Measurements from ENCODE around the gene NELL2.
A peak's percentile ranks its signal among the peaks of the same experiment; 100 is the strongest.
"Not testable (repeated sequence)": the region's sequence is repeated elsewhere in the genome, so short reads cannot be mapped to it uniquely, and the experiment has no call there.

The NELL2 gene

DNA sequence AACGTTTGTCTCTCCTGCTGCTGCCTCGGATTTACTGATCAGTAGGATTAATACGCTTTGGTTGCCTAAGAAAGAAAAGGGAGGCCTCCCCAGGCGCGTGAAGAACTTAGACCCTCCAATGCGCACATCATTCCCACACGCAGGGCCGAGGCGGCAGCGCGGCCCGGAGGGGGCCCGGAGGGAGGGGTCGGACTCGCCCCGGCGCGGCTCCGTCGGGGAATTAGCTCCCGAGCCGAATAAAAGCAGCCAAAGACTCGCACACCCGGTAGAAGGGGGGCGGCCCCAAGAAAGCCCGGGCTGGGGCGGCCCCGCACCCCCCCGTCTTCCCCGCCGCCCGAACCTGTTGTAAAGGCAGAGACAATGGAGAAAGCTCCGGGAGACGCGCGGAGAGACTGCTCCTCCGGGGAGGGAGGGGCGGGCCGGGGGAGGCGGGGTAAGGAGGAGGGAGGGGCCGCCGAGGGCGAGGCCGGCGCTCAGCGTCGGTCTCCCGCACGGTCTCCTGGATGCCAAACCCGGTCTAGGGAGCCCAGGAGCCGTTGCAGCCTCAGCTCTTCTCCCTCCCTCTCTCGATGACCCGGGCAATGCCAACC lies at the start of gene NELL2:
Gene NELL2, minus strand, starts transcription at position 362 of the 590 bp plus-strand sequence. CDS start 446 bp downstream, outside the sequence.
- DNase-seq = peak; percentile 76

DNA sequence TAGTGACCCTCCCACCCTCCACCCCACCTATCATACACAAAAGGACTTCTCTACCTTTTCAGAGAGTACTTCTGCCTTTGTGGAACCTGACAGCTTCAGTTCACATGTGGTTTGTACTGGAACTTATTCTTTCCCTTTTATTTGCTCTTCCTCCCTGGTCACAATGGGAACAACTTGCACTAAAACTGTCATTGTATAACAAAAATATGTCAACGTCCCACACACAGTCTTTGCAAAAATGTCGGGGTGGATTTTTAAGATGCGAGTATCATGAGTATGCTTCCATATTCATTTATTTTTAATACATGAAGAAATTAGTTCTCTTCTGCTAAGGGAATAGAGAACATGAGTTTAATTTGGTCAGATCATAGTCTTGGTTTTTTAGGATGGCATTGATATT lies 45.6 kb upstream of the NELL2 start:
- no peak for DNase-seq

DNA sequence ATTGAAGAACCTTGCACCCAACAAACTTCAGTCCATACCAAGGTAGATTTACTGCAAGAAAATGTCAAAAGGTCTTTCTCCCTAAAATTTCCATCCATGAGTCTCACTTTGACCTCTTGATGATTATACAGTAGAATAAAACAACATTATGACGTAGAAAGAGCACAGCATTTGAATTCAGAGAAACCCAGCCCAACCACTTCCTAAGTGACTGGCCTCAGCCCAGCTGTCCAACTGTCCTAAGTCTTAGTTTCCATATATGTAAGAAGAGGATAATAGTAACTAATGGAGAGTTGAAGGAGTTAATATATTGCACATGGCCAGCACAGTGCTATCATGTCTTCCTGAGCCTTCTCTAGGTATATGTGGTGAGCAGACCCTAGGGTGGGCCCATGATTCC lies 41.0 kb upstream of the NELL2 start:
- DNase-seq = no peak

DNA sequence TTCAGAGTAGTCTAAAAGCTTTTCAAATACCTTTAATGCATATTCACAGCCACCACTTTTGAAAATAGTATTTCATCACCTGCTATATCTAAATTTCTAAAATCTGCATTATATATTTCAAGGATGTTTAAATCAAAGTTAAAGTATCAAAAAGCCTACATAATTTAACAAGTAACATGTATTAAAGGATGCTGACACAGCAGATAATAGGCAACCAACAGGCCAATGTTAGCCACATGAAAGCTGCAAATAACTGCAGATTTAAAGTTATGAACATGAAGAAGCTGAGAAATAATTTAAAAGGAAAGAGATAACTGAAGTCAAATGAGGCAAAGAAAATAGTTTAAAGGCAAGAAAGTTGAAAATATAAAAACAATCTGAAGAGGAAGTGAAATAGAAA lies 39.8 kb upstream of the NELL2 start:
- DNase-seq = no peak

- DNase-seq = no peak
These were observed 28.2 kb upstream of the NELL2 start for GRCh38 chr12:44904321-44904720.

DNA sequence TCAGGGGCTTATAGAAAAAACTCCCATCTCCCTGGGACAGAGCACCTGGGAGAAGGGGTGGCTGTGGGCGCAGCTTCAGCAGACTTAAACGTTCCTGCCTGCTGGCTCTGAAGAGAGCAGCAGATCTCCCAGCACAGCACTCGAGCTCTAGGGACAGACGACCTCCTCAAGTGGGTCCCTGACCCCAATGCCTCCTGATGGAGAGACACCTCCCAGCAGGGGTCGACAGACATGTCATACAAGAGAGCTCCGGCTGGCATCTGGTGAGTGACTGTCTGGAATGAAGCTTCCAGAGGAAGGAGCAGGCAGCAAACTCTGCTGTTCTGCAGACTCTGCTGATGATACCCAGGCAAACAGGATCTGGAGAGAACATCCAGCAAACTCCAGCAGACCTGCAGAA lies 22.0 kb upstream of the NELL2 start:
- not testable (repeated sequence) for DNase-seq

DNA sequence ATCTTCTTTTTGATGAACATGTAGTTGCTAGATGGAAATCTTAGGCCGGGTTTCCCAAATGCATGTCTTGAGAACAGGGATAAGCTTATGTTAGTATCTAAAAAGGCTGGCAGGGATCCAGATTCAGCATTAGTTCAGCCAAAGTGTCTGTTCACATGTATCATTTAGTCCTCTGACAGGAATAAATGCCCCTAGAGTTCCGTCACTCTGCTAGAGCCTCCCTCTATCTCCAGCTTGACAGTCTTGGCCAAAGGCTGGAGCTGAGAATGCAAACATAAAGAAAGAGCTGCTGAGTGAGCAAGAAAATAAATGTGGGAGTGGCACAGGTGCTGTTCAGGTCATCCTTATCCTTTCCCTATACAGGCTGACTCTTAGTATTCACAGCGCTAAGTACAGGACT lies 13.8 kb upstream of the NELL2 start:
- DNase-seq = no peak

DNA sequence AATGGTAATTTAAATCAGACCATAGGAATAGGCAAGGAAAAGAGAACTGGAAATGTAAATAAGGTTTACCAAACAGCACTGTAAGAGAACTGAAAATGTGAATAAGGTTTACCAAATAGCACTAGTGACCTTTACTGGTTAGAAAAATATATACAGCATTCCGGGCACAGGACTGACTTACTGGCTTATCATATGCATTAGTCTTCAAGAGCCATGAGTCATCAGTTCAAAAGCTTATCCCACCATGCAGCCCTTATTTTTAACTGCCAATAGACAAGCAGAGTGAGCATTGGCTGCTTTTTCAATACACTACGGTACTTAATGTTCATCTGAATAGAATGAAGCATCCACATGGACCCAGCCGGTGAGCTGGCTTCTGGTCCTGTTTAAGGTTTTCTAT lies 13.0 kb upstream of the NELL2 start:
- DNase-seq = no peak

GRCh38 chr12:44885902-44886301 lies 9.8 kb upstream of the NELL2 start:
- no peak for DNase-seq

DNA sequence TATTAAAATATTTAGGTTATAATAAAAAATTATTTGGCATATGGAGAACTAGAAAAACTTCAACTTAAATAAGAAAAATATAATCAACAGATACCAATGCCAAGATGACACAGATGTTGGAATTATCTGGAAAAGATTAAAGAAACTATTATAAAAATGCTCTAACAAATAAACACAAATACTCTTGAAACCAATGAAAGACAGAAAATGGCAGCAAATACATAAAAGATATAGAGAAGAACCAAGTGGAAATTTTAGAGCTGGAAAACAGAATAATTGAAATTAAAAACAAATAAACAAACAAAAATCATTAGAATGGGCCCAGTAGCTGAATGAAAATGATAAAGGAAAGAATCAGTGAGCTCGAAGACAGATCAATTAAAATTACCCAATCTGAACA lies 5.1 kb upstream of the NELL2 start:
- DNase-seq = no peak

GRCh38 chr12:44876544-44877410 lies 662 bp upstream of the NELL2 start:
- peak; percentile 60 for DNase-seq

DNA sequence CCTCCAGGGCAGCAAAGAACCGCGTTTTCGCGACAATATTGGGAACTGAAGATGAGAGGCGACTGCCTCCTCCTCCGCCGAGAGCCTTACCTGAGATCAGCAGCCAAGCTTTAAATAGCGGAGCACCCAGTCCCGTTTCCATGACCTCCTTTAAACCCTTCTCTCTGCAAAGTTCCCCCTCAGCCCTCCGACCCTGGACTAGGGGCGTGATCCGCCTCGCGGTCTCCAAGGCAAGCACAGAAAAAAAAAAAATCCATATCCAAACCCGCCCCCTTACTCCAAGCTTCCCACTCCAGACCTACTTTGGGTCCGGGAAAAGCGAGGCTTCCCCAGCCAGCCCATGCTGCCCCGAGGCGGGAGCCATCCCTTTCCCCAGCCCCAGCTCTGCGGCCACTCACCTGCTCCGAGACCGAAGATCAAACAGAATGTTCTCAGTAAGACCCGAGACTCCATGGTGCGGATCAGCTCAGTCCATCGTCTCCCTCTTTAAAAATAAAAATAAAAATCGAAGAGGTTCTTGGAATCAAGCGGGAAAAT lies 630 bp downstream of the NELL2 start:
- peak; percentile 20 for DNase-seq

- no peak for DNase-seq
These were observed 1.1 kb downstream of the NELL2 start for GRCh38 chr12:44874981-44875416.

- DNase-seq = no peak
These were observed 2.2 kb downstream of the NELL2 start for GRCh38 chr12:44873898-44874297.

- DNase-seq = no peak
These were observed 6.6 kb downstream of the NELL2 start for GRCh38 chr12:44869503-44869902.

DNA sequence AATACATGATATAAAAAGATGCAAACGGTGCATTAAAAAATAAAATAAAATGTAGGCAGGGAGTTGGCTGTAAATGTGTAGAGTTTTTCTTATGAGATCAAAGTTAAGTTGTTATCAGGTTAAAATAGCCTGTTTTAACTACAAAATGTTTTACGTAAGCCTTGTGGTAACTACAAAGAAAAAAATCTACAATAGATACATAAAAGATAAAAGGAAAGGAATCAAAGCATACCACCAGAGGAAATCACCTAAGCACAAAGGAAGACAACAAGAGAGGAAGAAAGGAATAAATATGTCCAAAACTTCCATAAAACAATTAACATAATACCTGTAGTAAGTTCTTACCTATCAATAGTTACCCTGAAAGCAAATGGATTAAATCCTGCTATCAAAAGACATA lies 12.2 kb downstream of the NELL2 start:
- DNase-seq = no peak

GRCh38 chr12:44859998-44860689 lies 16.0 kb downstream of the NELL2 start:
- DNase-seq = no peak

DNA sequence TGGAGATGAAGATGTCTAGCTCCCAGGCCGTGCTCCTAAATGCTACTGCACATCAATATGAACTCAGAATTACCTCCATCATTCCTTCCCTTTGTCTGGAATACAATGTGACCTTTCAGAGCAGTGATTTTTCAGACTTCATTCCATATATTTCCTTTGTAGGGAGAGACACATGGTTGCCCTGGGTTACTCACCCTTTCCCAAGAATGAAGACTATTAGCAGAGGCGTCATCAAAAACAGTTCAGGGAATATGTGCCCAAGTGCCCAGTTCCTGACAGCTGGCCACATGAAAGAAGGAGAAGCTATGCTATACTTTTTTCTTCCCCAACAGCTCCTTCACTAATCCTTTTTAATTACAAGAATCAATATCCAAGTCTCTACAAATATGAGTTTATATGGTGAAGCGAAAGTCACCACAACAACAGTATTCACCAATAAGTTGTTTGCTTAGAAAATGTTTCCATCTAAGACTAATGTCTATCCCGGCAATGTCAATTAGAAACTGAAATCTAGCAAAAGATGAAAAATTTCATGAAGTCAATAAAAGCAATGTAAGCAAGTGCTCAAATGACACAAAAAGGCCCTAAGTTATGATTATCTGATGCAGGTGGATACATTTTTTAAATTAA lies 17.8 kb downstream of the NELL2 start:
- DNase-seq = no peak

DNA sequence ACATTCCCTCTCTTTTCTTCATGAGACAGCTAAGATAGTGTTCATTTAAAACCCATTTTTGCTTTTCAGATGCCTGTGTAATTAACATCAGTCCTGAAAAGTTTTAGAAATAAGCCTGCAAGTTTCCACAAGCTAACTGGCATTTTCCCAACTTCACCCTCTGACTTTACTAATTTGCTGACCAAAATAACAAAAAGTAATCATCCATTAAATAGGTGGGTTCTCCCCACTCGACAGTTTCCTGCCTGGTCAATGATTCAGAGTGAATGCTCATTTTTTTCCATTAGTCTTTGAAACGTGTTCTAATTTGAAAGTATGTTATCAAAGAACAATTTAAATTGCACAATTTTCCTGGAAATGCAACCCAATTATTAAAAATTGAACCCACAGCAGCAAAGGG lies 23.6 kb downstream of the NELL2 start:
- no peak for DNase-seq

DNA sequence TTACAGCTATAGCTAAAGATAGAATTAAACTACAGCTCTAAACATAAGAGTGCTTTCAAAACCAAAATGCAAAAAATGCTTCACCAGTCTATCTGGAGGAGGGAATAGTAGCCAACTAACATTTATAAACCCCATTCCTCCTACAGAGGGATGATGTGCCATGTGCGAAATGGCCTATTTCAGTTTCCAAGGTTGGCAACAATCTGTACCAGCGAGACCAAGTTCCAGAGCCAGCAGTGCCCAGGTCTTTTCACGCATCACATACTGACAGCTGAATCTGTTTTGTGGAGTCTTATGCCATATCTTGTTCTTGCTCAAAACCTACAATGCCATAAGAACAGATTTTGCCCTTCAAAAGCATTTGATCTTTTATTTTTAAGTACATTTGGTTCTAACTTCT lies 24.5 kb downstream of the NELL2 start:
- DNase-seq = no peak

DNA sequence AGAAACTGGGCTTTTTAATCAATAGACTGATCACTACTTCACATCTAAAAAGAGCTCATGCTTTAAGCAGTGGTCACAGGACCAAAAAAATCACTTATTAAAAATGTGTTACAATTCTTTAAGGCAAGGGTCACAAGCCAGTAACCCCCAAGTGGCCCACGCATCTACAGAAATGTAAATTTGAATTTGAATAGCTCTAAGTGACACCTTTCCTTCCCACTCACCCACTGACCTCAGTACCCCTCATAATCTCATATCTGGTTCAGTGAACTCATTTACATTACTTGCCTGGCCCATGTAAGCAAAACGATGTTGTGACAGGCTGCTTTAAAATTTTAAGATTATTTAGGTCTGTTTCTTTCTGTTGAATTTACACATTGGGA lies 27.4 kb downstream of the NELL2 start:
- no peak for DNase-seq

- DNase-seq = no peak
These were observed 28.0 kb downstream of the NELL2 start for GRCh38 chr12:44847888-44848702.

All from 8988T (cell line).